Prostate gland (tissue), 2 donors: ENCODE measurements around the gene CMC4.

Experiments used
- CTCF ChIP-seq, 4 experiments: fragments of 200-600 bp in 2 of 4; fragments of 450-650 bp in 2 of 4; sonication (generic) in 2 of 4; IDR thresholded peaks; 1 replicate in 3 of 4; 2 replicates in 1 of 4; pipeline ENCODE4 v1.5.1; 2016 to 2019; ENCODE audit warnings: antibody characterized with exemption in 4 of 4, mild to moderate bottlenecking in 2 of 4, moderate library complexity in 2 of 4
- POLR2A ChIP-seq: fragments of 450-650 bp; IDR thresholded peaks from one replicate; pipeline ENCODE4 v1.6.1; 2016; ENCODE audit warnings: antibody characterized with exemption, mild to moderate bottlenecking

- TF ChIP-seq CTCF (IDR thresholded peaks at IDR 0.05) = no peak
- no peak for TF ChIP-seq POLR2A
Observed at GRCh38 chrX:155035688-155036087, 35.2 kb downstream of the CMC4 start.
